CD14-positive monocyte (primary cell): ENCODE measurements around the gene ZNF362. TPM values are rescaled to one million over a fixed set of nuclear protein-coding genes. Genes with fewer than 3 reads are reported as not detected.
A peak's percentile ranks its signal among the peaks of the same experiment; 100 is the strongest.
"Not testable (repeated sequence)": the region's sequence is repeated elsewhere in the genome, so short reads cannot be mapped to it uniquely, and the experiment has no call there.

Experiments used
- DNase-seq, 3 donors: peaks; one replicate each; pipeline ENCODE4 v3.0.0-alpha.2; 2011 to 2022
- H2AFZ ChIP-seq: 2 replicates; pipeline ENCODE4 v1.6.0; 2012; ENCODE audit warnings: mild to moderate bottlenecking, low read depth, low read length, inconsistent platforms; ENCODE audit not compliant: insufficient read depth, poor library complexity, severe bottlenecking
- H3K27ac ChIP-seq, 2 donors: 1 replicate in 1 of 2; 2 replicates in 1 of 2; pipeline ENCODE4 v1.5.1; 2012 to 2013; ENCODE audit warnings: low read length in 2 of 2, control low read depth in 1 of 2, inconsistent platforms in 1 of 2, low read depth in 1 of 2, mild to moderate bottlenecking in 1 of 2
- H3K27me3 ChIP-seq, 2 donors: one replicate each; pipeline versions ENCODE4 v1.6.0 to v1.6.1; 2011 to 2013; ENCODE audit warnings: low read length in 2 of 2; ENCODE audit not compliant: control insufficient read depth in 2 of 2, insufficient read depth in 2 of 2
- H3K36me3 ChIP-seq, 2 donors: replicated peaks in 1 of 2; 1 replicate in 1 of 2; 2 replicates in 1 of 2; pipeline versions ENCODE4 v1.5.1 to v1.6.1; 2012 to 2013; ENCODE audit warnings: low read length in 2 of 2, control low read depth in 1 of 2, inconsistent platforms in 1 of 2, mild to moderate bottlenecking in 1 of 2; ENCODE audit not compliant: insufficient read depth in 2 of 2, control insufficient read depth in 1 of 2
- H3K4me1 ChIP-seq, 2 donors: 1 replicate in 1 of 2; 2 replicates in 1 of 2; pipeline versions ENCODE4 v1.5.1 to v1.6.1; 2012 to 2013; ENCODE audit warnings: low read length in 2 of 2, control low read depth in 1 of 2, inconsistent platforms in 1 of 2, mild to moderate bottlenecking in 1 of 2, moderate library complexity in 1 of 2; ENCODE audit not compliant: insufficient read depth in 2 of 2, control insufficient read depth in 1 of 2
- H3K4me2 ChIP-seq: replicated peaks from 2 replicates; pipeline ENCODE3; 2012; ENCODE audit warnings: low read length, moderate library complexity, mild to moderate bottlenecking; ENCODE audit not compliant: poor library complexity, severe bottlenecking; ENCODE audit errors: extremely low read depth
- H3K4me3 ChIP-seq, 3 experiments: fragments of 200-600 bp in 1 of 3; sonication (generic) in 1 of 3; replicated peaks in 1 of 3; 1 replicate in 2 of 3; 2 replicates in 1 of 3; pipeline ENCODE4 v1.5.1; 2011 to 2013; ENCODE audit warnings: low read length in 3 of 3, mild to moderate bottlenecking in 3 of 3, control low read depth in 2 of 3, low read depth in 2 of 3, inconsistent platforms in 1 of 3, moderate library complexity in 1 of 3
- H3K79me2 ChIP-seq: 2 replicates; pipeline ENCODE4 v1.6.0; 2012; ENCODE audit warnings: mild to moderate bottlenecking, control low read depth, inconsistent platforms, low read length, moderate library complexity; ENCODE audit not compliant: insufficient read depth
- H3K9ac ChIP-seq: 2 replicates; pipeline ENCODE4 v1.6.0; 2017; ENCODE audit warnings: low read length, mild to moderate bottlenecking; ENCODE audit not compliant: insufficient read depth, poor library complexity, severe bottlenecking
- H3K9me3 ChIP-seq, 2 donors: replicated peaks in 1 of 2; 1 replicate in 1 of 2; 2 replicates in 1 of 2; pipeline versions ENCODE4 v1.5.1 to v1.6.1; 2012 to 2013; ENCODE audit warnings: low read length in 2 of 2, control low read depth in 1 of 2; ENCODE audit not compliant: control insufficient read depth in 1 of 2, insufficient read depth in 1 of 2
- H4K20me1 ChIP-seq: 2 replicates; pipeline ENCODE4 v1.6.0; 2012; ENCODE audit warnings: mild to moderate bottlenecking, low read length, control low read depth, moderate library complexity; ENCODE audit not compliant: insufficient read depth
- H3K27ac Mint-ChIP-seq, 7 donors: one replicate each; pipeline ENCODE4 v1.8.0; 2020; ENCODE audit warnings: mild to moderate bottlenecking in 7 of 7, mixed read lengths in 7 of 7, moderate library complexity in 6 of 7, inconsistent platforms in 2 of 7
- H3K27me3 Mint-ChIP-seq, 3 donors: one replicate each; pipeline ENCODE4 v1.8.0; 2021 to 2022; ENCODE audit warnings: low read depth in 3 of 3, mild to moderate bottlenecking in 3 of 3, mixed read lengths in 3 of 3, moderate library complexity in 3 of 3, inconsistent platforms in 1 of 3
- H3K36me3 Mint-ChIP-seq, 2 donors: one replicate each; pipeline ENCODE4 v1.8.0; 2020; ENCODE audit warnings: mixed read lengths in 2 of 2, inconsistent platforms in 1 of 2, mild to moderate bottlenecking in 1 of 2
- H3K4me1 Mint-ChIP-seq: one replicate; pipeline ENCODE4 v1.8.0; 2020; ENCODE audit warnings: mild to moderate bottlenecking, mixed read lengths
- H3K4me3 Mint-ChIP-seq, 2 donors: one replicate each; pipeline ENCODE4 v1.8.0; 2020; ENCODE audit warnings: mild to moderate bottlenecking in 2 of 2, mixed read lengths in 2 of 2, moderate library complexity in 1 of 2
- H3K9me3 Mint-ChIP-seq, 7 donors: one replicate each; pipeline ENCODE4 v1.8.0; 2020 to 2022; ENCODE audit warnings: mixed read lengths in 7 of 7, mild to moderate bottlenecking in 6 of 7, moderate library complexity in 6 of 7, inconsistent platforms in 2 of 7
- WGBS: methylation state at CpG from one replicate; pipeline ENCODE4 v1.1.5; 2013; ENCODE audit warnings: missing lambda C conversion rate; ENCODE audit not compliant: insufficient coverage; 5-methylcytosine and 5-hydroxymethylcytosine counted together
- intact Hi-C, 2 donors: fragments of 100-400 bp; cut with micrococcal nuclease; formaldehyde crosslinking; loops; one replicate each; pipeline versions ENCODE4 v1.15.0 to v1.15.1; 2023
- polyA plus RNA-seq, 3 donors: library from polyadenylated mRNA; depleted of rRNA in 1 of 3; unstranded in 2 of 3; stranded (reverse) in 1 of 3; fragments of 300-500 nt in 2 of 3; fragments of >200 nt in 1 of 3; fragmentation: Illumina TruSeq in 2 of 3; gene quantifications; 1 replicate in 2 of 3; 2 replicates in 1 of 3; pipeline ENCODE4 v1.2.3, GENCODE V29; 2012 to 2021
- TF ChIP-seq, protein P1 (sequence below): fragments of 200-600 bp; IDR thresholded peaks from one replicate; pipeline ENCODE4 v1.8.0; 2022; ENCODE audit warnings: antibody characterized with exemption, mild to moderate bottlenecking

Gene ZNF362
- polyA plus RNA-seq, 3 donors: 11.4 to 18.9 (median 13.5) TPM

DNA sequence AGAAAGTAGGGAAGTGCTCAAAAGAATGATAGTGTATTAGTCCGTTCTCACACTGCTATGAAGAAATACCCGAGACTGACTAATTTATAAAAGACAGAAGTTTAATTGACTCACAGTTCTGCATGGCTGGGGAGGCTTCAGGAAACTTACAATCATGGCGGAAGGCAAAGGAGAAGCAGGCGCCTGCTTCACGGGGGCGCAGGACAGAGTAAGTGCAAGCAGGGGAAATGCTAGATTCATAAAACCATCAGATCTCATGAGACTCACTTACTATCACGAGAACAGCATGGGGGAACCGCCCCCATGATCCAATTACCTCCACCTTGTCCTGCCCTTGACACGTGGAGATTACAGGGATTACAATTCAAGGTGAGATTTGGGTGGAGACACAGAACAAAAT lies 16.9 kb upstream of the ZNF362 start:
- H3K36me3 Mint-ChIP-seq: not testable (repeated sequence)

DNA sequence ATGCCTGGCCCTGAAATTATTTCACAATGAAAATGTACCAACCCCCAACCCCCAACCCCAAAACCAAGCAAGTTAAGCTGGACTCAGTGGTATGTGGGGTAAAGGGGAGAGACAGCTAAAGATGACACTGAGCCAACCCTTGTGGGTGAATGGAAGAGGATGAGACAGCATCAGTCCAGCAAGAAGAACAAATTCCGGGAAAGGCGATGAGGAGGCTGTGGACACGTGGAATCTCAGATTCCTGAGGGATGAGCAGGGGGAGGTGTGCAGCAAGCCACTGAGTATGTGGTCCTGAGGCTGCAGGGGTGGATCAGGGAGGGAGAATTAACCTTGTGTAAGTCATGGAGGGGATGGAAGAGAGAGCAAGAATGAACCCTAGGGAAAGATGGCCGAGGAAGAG lies 14.4 kb upstream of the ZNF362 start:
- no peaks in the 10 kb centered on the region for H4K20me1 ChIP-seq
- DNase-seq: no peak
- no peaks in the 10 kb centered on the region for H3K36me3 ChIP-seq
- H3K27ac ChIP-seq: no peak overlapping the region
- no peaks in the 10 kb centered on the region for H3K79me2 ChIP-seq
- H3K27me3 ChIP-seq: no peaks in the 10 kb centered on the region
- WGBS: 94% methylated on average over 4 of the region's 4 CpGs
- no peaks in the 10 kb centered on the region for H3K4me1 ChIP-seq
- H2AFZ ChIP-seq: no peak overlapping the region
- peaks cover 4% of the 10 kb centered on the region for H3K4me1 Mint-ChIP-seq
- H3K36me3 Mint-ChIP-seq: no peaks in the 10 kb centered on the region
- no peak overlapping the region for H3K4me3 Mint-ChIP-seq
- intact Hi-C loops: no loop called here
- no peak overlapping the region for H3K4me3 ChIP-seq
- H3K9ac ChIP-seq: no peak overlapping the region
- TF ChIP-seq, protein P1, sequence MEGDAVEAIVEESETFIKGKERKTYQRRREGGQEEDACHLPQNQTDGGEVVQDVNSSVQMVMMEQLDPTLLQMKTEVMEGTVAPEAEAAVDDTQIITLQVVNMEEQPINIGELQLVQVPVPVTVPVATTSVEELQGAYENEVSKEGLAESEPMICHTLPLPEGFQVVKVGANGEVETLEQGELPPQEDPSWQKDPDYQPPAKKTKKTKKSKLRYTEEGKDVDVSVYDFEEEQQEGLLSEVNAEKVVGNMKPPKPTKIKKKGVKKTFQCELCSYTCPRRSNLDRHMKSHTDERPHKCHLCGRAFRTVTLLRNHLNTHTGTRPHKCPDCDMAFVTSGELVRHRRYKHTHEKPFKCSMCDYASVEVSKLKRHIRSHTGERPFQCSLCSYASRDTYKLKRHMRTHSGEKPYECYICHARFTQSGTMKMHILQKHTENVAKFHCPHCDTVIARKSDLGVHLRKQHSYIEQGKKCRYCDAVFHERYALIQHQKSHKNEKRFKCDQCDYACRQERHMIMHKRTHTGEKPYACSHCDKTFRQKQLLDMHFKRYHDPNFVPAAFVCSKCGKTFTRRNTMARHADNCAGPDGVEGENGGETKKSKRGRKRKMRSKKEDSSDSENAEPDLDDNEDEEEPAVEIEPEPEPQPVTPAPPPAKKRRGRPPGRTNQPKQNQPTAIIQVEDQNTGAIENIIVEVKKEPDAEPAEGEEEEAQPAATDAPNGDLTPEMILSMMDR: no peak
- H3K9me3 ChIP-seq: no peaks in the 10 kb centered on the region
- peaks cover 0 to 2% (median 0%) of the 10 kb centered on the region in 7 donors for H3K9me3 Mint-ChIP-seq
- H3K27ac Mint-ChIP-seq: no peak overlapping the region
- H3K4me2 ChIP-seq: no peak overlapping the region
- peaks cover 1 to 4% (median 3%) of the 10 kb centered on the region in 3 donors for H3K27me3 Mint-ChIP-seq

More for the DNA sequence above, 16.9 kb upstream of the ZNF362 start:
- H3K27ac ChIP-seq, H3K27me3 ChIP-seq, H3K4me3 Mint-ChIP-seq, H3K9me3 ChIP-seq, H3K9me3 Mint-ChIP-seq, H3K9ac ChIP-seq, H3K4me3 ChIP-seq, intact Hi-C loops, H3K27me3 Mint-ChIP-seq, H3K36me3 ChIP-seq, H4K20me1 ChIP-seq, H3K4me1 Mint-ChIP-seq, H3K4me2 ChIP-seq, DNase-seq, H3K79me2 ChIP-seq, H3K4me1 ChIP-seq, H2AFZ ChIP-seq: not testable (repeated sequence)
- H3K27ac Mint-ChIP-seq: peak overlapping the region in 1 of 7 donors; percentile 0
- WGBS: 100% methylated on average over 1 of the region's 9 CpGs
